Gastroesophageal sphincter (tissue), 4 donors: ENCODE results near the gene LRRC49. TPM values are rescaled to one million over a fixed set of nuclear protein-coding genes. Genes with fewer than 3 reads are reported as not detected.
"Not testable (repeated sequence)": the region's sequence is repeated elsewhere in the genome, so short reads cannot be mapped to it uniquely, and the experiment has no call there.

Experiments used
- ATAC-seq: fragments of 150-250 bp; one replicate; pipeline ENCODE4 v1.9.1; 2016; ENCODE audit warnings: mild to moderate bottlenecking, moderate library complexity
- H3K27ac ChIP-seq, 4 donors: fragments of 200-600 bp; sonication (generic) in 3 of 4; 1 replicate in 3 of 4; 2 replicates in 1 of 4; pipeline ENCODE4 v1.5.1; 2016 to 2019
- H3K27me3 ChIP-seq: fragments of 200-600 bp; sonication (generic); one replicate; pipeline ENCODE4 v1.5.1; 2019
- H3K36me3 ChIP-seq, 2 donors: fragments of 200-600 bp; sonication (generic); one replicate each; pipeline ENCODE4 v1.5.1; 2019; ENCODE audit warnings: control low read depth in 1 of 2
- H3K4me1 ChIP-seq, 3 donors: fragments of 200-600 bp; sonication (generic); 1 replicate in 2 of 3; 2 replicates in 1 of 3; pipeline ENCODE4 v1.5.1; 2016 to 2019; ENCODE audit warnings: control low read depth in 2 of 3
- H3K4me3 ChIP-seq, 2 donors: fragments of 200-600 bp; sonication (generic); one replicate each; pipeline ENCODE4 v1.5.1; 2019; ENCODE audit warnings: mild to moderate bottlenecking in 1 of 2, moderate library complexity in 1 of 2
- H3K9me3 ChIP-seq, 3 donors: fragments of 200-600 bp; sonication (generic); one replicate each; pipeline ENCODE4 v1.5.1; 2017 to 2019; ENCODE audit warnings: control low read depth in 2 of 3
- CTCF ChIP-seq, 4 experiments: fragments of 200-600 bp in 2 of 4; fragments of 450-650 bp in 2 of 4; sonication (generic) in 1 of 4; IDR thresholded peaks; one replicate each; pipeline ENCODE4 v1.5.1; 2017 to 2019; ENCODE audit warnings: antibody characterized with exemption in 4 of 4, mild to moderate bottlenecking in 2 of 4, moderate library complexity in 2 of 4
- EP300 ChIP-seq: sonication (generic); formaldehyde crosslinking; IDR thresholded peaks from one replicate; pipeline ENCODE4 v1.6.1; 2017; ENCODE audit warnings: antibody characterized with exemption, mild to moderate bottlenecking
- POLR2A ChIP-seq, 2 donors: fragments of 450-650 bp; IDR thresholded peaks; one replicate each; pipeline ENCODE4 v1.6.1; 2017; ENCODE audit warnings: antibody characterized with exemption in 2 of 2, mild to moderate bottlenecking in 2 of 2, moderate library complexity in 1 of 2
- POLR2AphosphoS5 ChIP-seq: sonication (generic); formaldehyde crosslinking; IDR thresholded peaks from one replicate; pipeline ENCODE4 v1.6.1; 2017; ENCODE audit warnings: antibody characterized with exemption
- WGBS, 2 donors: methylation state at CpG; one replicate each; pipeline ENCODE4 v1.1.5; 2018; ENCODE audit warnings: low coverage in 1 of 2; 5-methylcytosine and 5-hydroxymethylcytosine counted together
- total RNA-seq, 4 donors: library from RNA; depleted of rRNA; stranded (reverse); fragments of >200 nt; gene quantifications; one replicate each; pipeline ENCODE4 v1.1.0, GENCODE V29; 2016

Gene LRRC49
- total RNA-seq, 4 donors from 2014 or later = 5.8 to 14.5 (median 9.2) TPM

GRCh38 chr15:70856884-70857561 is 35.6 kb upstream of the LRRC49 start:
- peaks cover 0 to 57% (median 14%) of the 10 kb centered on the region in 3 donors for H3K4me1 ChIP-seq
- H3K27ac ChIP-seq = peak overlapping the region in 3 of 4 donors; percentile 64 to 94 (median 91)
- 69 to 73% methylated on average over 3 of the region's 5 CpGs for WGBS, 2 donors
- ATAC-seq = peak; percentile 84
- H3K9me3 ChIP-seq = no peaks in the 10 kb centered on the region
- peaks cover 0 to 2% of the 10 kb centered on the region in 2 donors for H3K36me3 ChIP-seq
- H3K4me3 ChIP-seq = no peak overlapping the region
- H3K27me3 ChIP-seq = no peaks in the 10 kb centered on the region
- peak; percentile 94 for TF ChIP-seq POLR2AphosphoS5
- no peak for TF ChIP-seq POLR2A (IDR thresholded peaks at IDR 0.05)

GRCh38 chr15:70857562-70858285 is 34.9 kb upstream of the LRRC49 start:
- H3K4me1 ChIP-seq = peaks cover 0 to 50% (median 14%) of the 10 kb centered on the region in 3 donors
- H3K9me3 ChIP-seq = no peaks in the 10 kb centered on the region
- H3K27me3 ChIP-seq = no peaks in the 10 kb centered on the region
- 68 to 83% methylated on average over 2 to 3 of the region's 3 CpGs for WGBS, 2 donors
- H3K4me3 ChIP-seq = no peak overlapping the region
- no peak for ATAC-seq
- no peaks in the 10 kb centered on the region for H3K36me3 ChIP-seq
- TF ChIP-seq POLR2AphosphoS5 (no peak), POLR2A (IDR thresholded peaks at IDR 0.05) (no peak), EP300 (no peak), CTCF (IDR thresholded peaks at IDR 0.05) (no peak)
- peak overlapping the region in 3 of 4 donors; percentile 64 to 94 (median 69) for H3K27ac ChIP-seq

GRCh38 chr15:70858614-70859321 is 33.9 kb upstream of the LRRC49 start:
- not testable (repeated sequence) for H3K27ac ChIP-seq, H3K36me3 ChIP-seq, ATAC-seq, H3K27me3 ChIP-seq, H3K4me3 ChIP-seq, H3K9me3 ChIP-seq
- H3K4me1 ChIP-seq = peaks cover 0 to 40% (median 14%) of the 10 kb centered on the region in 3 donors
- WGBS, 2 donors = 95 to 100% methylated on average over 2 to 4 of the region's 9 CpGs
- peak; percentile 6 for TF ChIP-seq POLR2AphosphoS5

- Histone ChIP-seq H3K27me3 (no peaks in the 10 kb centered on the region), H3K4me3 (no peak overlapping the region), H3K36me3 (no peaks in the 10 kb centered on the region), H3K27ac (no peak overlapping the region), H3K9me3 (no peaks in the 10 kb centered on the region), H3K4me1 (peaks cover 0 to 37% (median 14%) of the 10 kb centered on the region in 3 donors)
- TF ChIP-seq EP300 = no peak
- TF ChIP-seq CTCF (IDR thresholded peaks at IDR 0.05) = no peak
- TF ChIP-seq POLR2A (IDR thresholded peaks at IDR 0.05) = no peak
- TF ChIP-seq POLR2AphosphoS5 = no peak
- WGBS, 2 donors = 82 to 84% methylated on average over 4 to 5 of the region's 14 CpGs
- no peak for ATAC-seq
These were observed 33.2 kb upstream of the LRRC49 start for GRCh38 chr15:70859322-70859908.

- H3K9me3 ChIP-seq = no peaks in the 10 kb centered on the region
- ATAC-seq = no peak
- H3K4me1 ChIP-seq = peaks cover 0 to 31% (median 11%) of the 10 kb centered on the region in 3 donors
- no peak overlapping the region for H3K27ac ChIP-seq
- H3K4me3 ChIP-seq = no peak overlapping the region
- TF ChIP-seq EP300 (no peak), POLR2A (IDR thresholded peaks at IDR 0.05) (no peak), POLR2AphosphoS5 (no peak), CTCF (IDR thresholded peaks at IDR 0.05) (no peak)
- no peaks in the 10 kb centered on the region for H3K36me3 ChIP-seq
- WGBS, 2 donors = no CpG with 5 or more reads among the region's 11 CpGs
- no peaks in the 10 kb centered on the region for H3K27me3 ChIP-seq
These were observed 32.6 kb upstream of the LRRC49 start for GRCh38 chr15:70859998-70860397.
